Measurements from ENCODE around the gene CHIT1. TPM values are rescaled to one million over a fixed set of nuclear protein-coding genes. Genes with fewer than 3 reads are reported as not detected.
A peak's percentile ranks its signal among the peaks of the same experiment; 100 is the strongest.

Gene CHIT1
- total RNA-seq, 4 donors from 2014 or later, result 0.39 to 0.42 TPM; not detected in 2

DNA sequence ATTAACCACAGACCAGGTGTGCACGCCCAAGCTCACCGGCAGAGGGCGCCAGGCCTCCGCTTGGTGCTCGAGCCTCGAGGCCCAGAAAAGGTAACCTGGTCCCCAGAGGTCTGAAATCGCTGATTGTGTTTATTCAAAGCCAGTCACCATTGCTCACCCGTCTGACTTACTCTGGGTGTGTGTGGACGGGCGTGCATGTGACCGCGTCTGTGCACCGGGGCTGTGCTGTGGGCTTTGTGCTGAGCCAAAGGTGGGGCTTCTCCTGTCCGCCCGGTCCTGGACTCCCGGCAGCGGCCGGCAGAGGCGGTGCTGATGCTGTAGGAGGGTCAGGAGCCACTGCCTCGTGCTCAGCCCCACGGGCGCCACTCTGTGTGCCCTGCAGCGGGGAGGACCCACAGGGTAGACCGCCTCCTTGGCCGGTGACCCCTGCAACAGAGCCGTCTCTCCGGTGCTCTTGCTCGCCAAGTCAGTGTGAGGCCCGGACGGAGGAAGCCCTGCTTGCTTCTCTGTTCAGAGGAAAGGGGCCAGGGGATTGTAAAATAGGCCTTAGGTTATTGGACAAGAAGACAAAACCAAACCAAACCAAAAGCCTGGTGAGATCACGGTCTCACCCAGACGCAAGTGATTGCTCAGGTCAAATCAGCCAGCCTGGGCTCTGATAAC lies 43.9 kb upstream of the CHIT1 start:
- TF ChIP-seq, protein P1, sequence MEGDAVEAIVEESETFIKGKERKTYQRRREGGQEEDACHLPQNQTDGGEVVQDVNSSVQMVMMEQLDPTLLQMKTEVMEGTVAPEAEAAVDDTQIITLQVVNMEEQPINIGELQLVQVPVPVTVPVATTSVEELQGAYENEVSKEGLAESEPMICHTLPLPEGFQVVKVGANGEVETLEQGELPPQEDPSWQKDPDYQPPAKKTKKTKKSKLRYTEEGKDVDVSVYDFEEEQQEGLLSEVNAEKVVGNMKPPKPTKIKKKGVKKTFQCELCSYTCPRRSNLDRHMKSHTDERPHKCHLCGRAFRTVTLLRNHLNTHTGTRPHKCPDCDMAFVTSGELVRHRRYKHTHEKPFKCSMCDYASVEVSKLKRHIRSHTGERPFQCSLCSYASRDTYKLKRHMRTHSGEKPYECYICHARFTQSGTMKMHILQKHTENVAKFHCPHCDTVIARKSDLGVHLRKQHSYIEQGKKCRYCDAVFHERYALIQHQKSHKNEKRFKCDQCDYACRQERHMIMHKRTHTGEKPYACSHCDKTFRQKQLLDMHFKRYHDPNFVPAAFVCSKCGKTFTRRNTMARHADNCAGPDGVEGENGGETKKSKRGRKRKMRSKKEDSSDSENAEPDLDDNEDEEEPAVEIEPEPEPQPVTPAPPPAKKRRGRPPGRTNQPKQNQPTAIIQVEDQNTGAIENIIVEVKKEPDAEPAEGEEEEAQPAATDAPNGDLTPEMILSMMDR (IDR thresholded peaks at IDR 0.05), result peak; percentile 92 to 100 (median 96)
- no peak for TF ChIP-seq POLR2A (IDR thresholded peaks at IDR 0.05)
- TF ChIP-seq EP300 (IDR thresholded peaks at IDR 0.05), result peak; percentile 76 to 84
- Histone ChIP-seq H3K4me1 (peaks cover 0 to 83% (median 51%) of the 10 kb centered on the region in 4 donors), H3K9me3 (no peaks in the 10 kb centered on the region), H3K4me3 (peak overlapping the region in 2 of 4 donors; percentile 33 to 37), H3K36me3 (no peaks in the 10 kb centered on the region), H3K27ac (peak overlapping the region; percentile 79 to 98 (median 88)), H3K27me3 (no peaks in the 10 kb centered on the region)
- DNase-seq (ENCODE audit: low spot score in 2 of 2), result peak; percentile 86 to 90
- 15% methylated on average over 24 to 31 of the region's 32 CpGs for WGBS, 2 donors

DNA sequence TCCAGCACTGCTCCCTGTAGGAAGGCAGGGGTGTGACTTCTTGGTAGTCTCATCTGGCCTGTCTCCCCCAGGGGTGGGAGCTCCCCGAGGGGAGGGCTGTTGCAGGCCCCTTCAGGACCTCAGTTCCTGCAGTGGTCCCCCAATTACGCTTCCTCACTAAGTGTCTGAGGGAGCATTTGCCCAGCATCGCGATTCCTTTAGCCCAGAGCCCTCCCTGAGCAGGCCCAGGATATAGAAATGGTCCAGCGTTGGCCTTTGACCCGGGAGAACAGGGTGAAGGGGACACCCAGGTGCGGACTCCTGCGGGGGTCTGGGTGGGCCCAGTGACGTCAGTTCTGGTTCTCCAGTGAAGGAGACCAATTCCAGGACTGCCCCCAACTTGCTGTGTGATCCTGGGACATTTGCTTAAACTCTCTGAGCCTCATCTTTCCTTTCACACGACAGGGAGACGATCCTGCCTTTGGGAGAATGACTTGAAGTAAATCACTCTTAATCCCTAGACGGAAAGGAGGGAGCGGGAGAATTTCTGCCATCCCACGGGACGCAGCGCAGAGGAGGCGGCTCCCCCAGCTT lies 43.2 kb upstream of the CHIT1 start:
- no peak for DNase-seq (ENCODE audit: low spot score in 2 of 2)
- TF ChIP-seq EP300 (IDR thresholded peaks at IDR 0.05), result no peak
- TF ChIP-seq, protein P1 (IDR thresholded peaks at IDR 0.05), result no peak
- TF ChIP-seq POLR2A (IDR thresholded peaks at IDR 0.05), result no peak
- peak overlapping the region in 3 of 4 donors; percentile 30 to 95 (median 79) for H3K27ac ChIP-seq

DNA sequence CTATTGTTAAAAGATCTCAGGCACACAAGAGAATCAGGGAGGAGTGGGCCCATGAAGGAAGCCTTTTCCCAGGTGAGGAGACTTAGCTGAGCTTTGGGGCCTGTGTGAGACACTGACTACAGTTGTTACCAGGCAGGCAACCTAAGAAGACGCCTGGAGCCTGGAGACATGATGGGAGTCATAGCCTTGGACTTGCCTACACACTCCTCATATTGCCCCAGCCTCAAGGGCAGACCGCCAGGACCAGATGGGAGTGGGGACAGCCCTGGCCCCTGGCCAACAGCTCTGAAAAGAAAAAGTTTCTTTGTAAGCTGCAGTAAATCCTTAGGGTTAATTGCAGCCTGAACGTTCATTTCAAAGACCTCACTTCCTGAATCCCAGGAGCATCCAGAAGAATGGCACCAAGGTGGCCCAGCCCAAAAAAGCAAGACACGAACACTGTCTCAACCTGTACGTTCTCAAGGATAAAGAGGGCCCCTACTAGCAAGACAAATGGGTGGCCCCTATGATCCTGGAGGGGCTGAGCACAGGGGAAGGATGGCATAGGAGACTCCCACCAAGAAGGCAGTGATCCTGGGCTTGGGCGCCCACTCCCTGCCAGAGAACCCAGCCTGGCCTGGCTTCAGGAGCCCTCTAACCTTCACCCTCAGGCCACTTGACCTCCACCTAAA lies 42.6 kb upstream of the CHIT1 start:
- Histone ChIP-seq H3K36me3 (no peaks in the 10 kb centered on the region), H3K4me1 (peaks cover 0 to 76% (median 42%) of the 10 kb centered on the region in 4 donors), H3K27ac (peak overlapping the region in 1 of 4 donors; percentile 95), H3K9me3 (no peaks in the 10 kb centered on the region), H3K27me3 (no peaks in the 10 kb centered on the region), H3K4me3 (no peak overlapping the region)
- TF ChIP-seq POLR2A (IDR thresholded peaks at IDR 0.05) (no peak), EP300 (IDR thresholded peaks at IDR 0.05) (no peak)
- TF ChIP-seq, protein P1 (IDR thresholded peaks at IDR 0.05), result no peak
- DNase-seq (ENCODE audit: low spot score in 2 of 2), result no peak
- WGBS, 2 donors, result 50 to 54% methylated on average over 6 of the region's 6 CpGs

More for the DNA sequence above, 43.2 kb upstream of the CHIT1 start:
- Histone ChIP-seq H3K4me1 (peaks cover 0 to 80% (median 46%) of the 10 kb centered on the region in 4 donors), H3K4me3 (peak overlapping the region in 2 of 4 donors; percentile 33 to 37), H3K27me3 (no peaks in the 10 kb centered on the region), H3K36me3 (no peaks in the 10 kb centered on the region), H3K9me3 (no peaks in the 10 kb centered on the region)
- 26 to 33% methylated on average over 17 of the region's 17 CpGs for whole genome bisulfite sequencing, 2 donors

DNA sequence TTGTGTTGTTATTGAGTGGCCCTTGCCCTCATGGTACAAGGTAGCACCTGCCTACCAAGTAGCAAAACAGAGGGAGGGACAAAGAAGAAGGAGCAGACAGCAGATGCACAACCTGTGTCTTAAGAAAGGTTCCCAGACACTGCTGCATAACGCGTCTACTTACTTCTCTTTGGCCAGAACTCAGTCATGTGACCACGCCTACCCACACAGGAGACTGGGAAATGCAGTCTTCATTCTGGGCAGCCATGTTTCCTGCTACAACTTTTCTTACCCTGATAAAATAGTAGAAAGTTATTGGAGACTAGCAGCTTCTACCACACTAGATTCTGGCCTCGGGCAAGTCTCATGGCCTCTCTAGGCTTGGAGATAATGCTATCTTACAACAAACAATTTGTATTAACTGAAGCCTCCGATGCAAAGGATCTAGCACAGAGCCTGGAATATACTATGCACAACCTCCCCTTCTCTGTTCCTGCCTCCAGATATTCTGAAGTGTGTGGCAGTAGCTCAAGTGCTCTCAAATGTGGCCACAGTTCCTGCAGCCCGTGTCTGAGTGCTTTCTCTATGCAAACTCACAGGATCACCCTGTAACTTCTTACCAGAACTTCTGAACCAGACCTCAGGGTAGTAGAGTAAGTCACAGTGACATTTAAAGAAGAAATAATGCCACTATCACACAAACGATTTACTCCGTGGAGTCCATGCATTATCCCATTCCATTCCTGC lies 41.7 kb upstream of the CHIT1 start:
- no peak for TF ChIP-seq POLR2A (IDR thresholded peaks at IDR 0.05)
- no peak for TF ChIP-seq EP300 (IDR thresholded peaks at IDR 0.05)
- TF ChIP-seq, protein P1 (IDR thresholded peaks at IDR 0.05), result no peak
- H3K4me3 ChIP-seq, result no peak overlapping the region
- 38 to 40% methylated on average over 8 of the region's 8 CpGs for whole genome bisulfite sequencing, 2 donors
- no peak overlapping the region for H3K27ac ChIP-seq
- DNase-seq (ENCODE audit: low spot score in 2 of 2), result peak in 1 of 2 donors; percentile 83
- H3K4me1 ChIP-seq, result peaks cover 0 to 67% (median 37%) of the 10 kb centered on the region in 4 donors
- H3K9me3 ChIP-seq, result no peaks in the 10 kb centered on the region
- no peaks in the 10 kb centered on the region for H3K27me3 ChIP-seq
- no peaks in the 10 kb centered on the region for H3K36me3 ChIP-seq

Data from tibial nerve (tissue), 4 donors.